Measurements from ENCODE around the gene CNOT1.
A peak's percentile ranks its signal among the peaks of the same experiment; 100 is the strongest.
"Not testable (repeated sequence)": the region's sequence is repeated elsewhere in the genome, so short reads cannot be mapped to it uniquely, and the experiment has no call there.

The CNOT1 gene

GRCh38 chr16:58629733-58630640 lies at the start of gene CNOT1:
TSS of gene CNOT1 (minus strand) at chr16:58629826. CDS start at chr16:58599337, 30,489 bp downstream.
- DNase-seq: peak; percentile 97

GRCh38 chr16:58678716-58679115 lies 49.1 kb upstream of the CNOT1 start:
- no peak for DNase-seq

GRCh38 chr16:58678269-58678668 lies 48.6 kb upstream of the CNOT1 start:
- DNase-seq: no peak

- no peak for DNase-seq
Observed at GRCh38 chr16:58670946-58671583, 41.4 kb upstream of the CNOT1 start.

- no peak for DNase-seq
Observed at GRCh38 chr16:58670177-58670576, 40.6 kb upstream of the CNOT1 start.

- DNase-seq: no peak
Observed at GRCh38 chr16:58665200-58665599, 35.6 kb upstream of the CNOT1 start.

GRCh38 chr16:58661199-58661830 lies 31.7 kb upstream of the CNOT1 start:
- DNase-seq: peak; percentile 72

- DNase-seq: not testable (repeated sequence)
Observed at GRCh38 chr16:58659911-58660310, 30.3 kb upstream of the CNOT1 start.

GRCh38 chr16:58658796-58659211 lies 29.2 kb upstream of the CNOT1 start:
- DNase-seq: no peak

GRCh38 chr16:58656899-58657298 lies 27.3 kb upstream of the CNOT1 start:
- no peak for DNase-seq

- DNase-seq: no peak
Observed at GRCh38 chr16:58655215-58655596, 25.6 kb upstream of the CNOT1 start.

GRCh38 chr16:58654560-58655214 lies 25.1 kb upstream of the CNOT1 start:
- DNase-seq: peak; percentile 4

GRCh38 chr16:58652741-58653140 lies 23.1 kb upstream of the CNOT1 start:
- DNase-seq: peak; percentile 68

- DNase-seq: no peak
Observed at GRCh38 chr16:58651965-58652348, 22.3 kb upstream of the CNOT1 start.

- no peak for DNase-seq
Observed at GRCh38 chr16:58649707-58650106, 20.1 kb upstream of the CNOT1 start.

GRCh38 chr16:58647107-58647506 lies 17.5 kb upstream of the CNOT1 start:
- DNase-seq: no peak

- DNase-seq: peak; percentile 26
Observed at GRCh38 chr16:58644765-58645487, 15.3 kb upstream of the CNOT1 start.

GRCh38 chr16:58644108-58644507 lies 14.5 kb upstream of the CNOT1 start:
- DNase-seq: no peak

- DNase-seq: no peak
Observed at GRCh38 chr16:58640949-58641348, 11.3 kb upstream of the CNOT1 start.

- no peak for DNase-seq
Observed at GRCh38 chr16:58639836-58640235, 10.2 kb upstream of the CNOT1 start.

- DNase-seq: no peak
Observed at GRCh38 chr16:58639230-58639629, 9.6 kb upstream of the CNOT1 start.

Measured in NCI-H69 (cell line).